NCI-H1105 treated with DMSO at 0.1 percent for 48 hours (cell line): ENCODE measurements around the gene SYVN1.
"Not testable (repeated sequence)": the region's sequence is repeated elsewhere in the genome, so short reads cannot be mapped to it uniquely, and the experiment has no call there.

Source experiments
- DNase-seq: peaks from one replicate; lab custom pipeline; 2025; lab: John Stamatoyannopoulos, UW

Gene SYVN1

DNA sequence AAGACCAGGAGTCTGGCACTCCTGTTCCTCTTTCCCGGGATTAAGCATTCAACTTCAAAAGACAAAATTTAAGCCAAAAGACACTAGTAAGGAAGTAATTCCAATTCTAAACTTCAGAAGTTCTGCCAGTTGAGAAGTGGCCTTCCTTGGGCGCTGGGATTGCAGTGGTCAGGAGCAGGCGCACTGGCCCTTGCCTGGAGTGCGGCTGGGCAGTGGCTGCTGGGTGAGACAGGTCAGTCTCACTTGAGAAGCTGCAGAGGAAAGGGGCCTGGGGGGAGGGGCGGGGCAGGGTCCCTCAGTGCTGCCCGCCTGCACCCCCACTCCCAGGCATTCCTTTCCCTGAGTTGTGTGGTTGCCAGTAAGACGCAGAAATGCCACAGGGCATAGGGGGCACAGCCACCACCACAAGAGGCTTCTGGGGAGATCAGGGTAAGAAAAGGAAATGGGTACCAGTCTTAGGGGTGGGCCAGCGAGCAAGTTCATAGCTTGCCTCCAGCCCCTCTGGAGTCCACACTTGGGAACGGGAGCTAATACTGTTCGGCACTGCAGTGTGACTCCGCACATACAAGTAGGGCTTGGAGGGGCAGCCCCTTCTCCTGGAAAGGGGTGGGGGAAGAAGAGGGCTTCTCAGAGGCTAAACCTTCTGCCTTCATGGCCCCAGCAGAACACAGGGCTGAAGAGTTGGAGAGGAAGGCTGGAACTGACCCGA, 6.7 kb downstream of the SYVN1 start:
- no peak for DNase-seq

DNA sequence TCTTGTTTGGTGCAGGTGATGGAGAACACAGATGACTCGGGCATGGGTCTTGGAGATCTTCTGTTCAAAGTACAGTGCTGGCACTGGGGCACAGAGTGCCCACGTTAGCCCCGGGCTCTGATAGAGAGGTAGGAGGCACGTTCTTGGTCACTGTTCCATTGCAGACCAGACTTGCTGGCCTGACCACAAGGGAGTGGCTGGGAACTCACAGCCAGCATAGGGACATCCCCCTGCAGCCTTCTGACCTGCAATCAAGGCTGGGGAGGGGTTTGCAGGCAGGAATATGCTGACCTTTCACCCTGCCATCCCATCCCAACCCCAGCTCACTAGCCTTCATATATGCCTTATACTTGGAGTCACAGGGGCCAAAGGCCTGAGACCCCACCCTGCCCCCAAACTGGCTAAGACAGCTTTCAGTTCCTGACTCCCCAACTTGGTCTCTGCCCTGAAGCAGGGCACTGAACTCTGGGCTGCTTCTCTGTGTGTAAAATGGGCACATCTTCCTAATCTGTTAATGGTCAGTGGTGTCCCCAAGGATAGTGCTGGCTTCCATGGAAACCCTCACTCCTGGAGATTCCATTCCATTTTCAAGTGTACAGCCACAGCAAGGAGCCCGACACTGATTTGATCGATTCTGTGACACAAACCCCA, 7.6 kb downstream of the SYVN1 start:
- DNase-seq = no peak

- no peak for DNase-seq
Measured at GRCh38 chr11:65125197-65126056, 8.9 kb downstream of the SYVN1 start.

- no peak for DNase-seq
Measured at GRCh38 chr11:65124480-65125196, 9.7 kb downstream of the SYVN1 start.

- DNase-seq = peak; percentile 99
Measured at GRCh38 chr11:65121865-65122696, 12.2 kb downstream of the SYVN1 start, which contains the start of the genes FAU and MRPL49. TSS of gene FAU (minus strand) at chr11:65122134. CDS start at chr11:65121813, 321 bp downstream. TSS of gene MRPL49 (plus strand) at chr11:65122321. CDS start at chr11:65122347, 26 bp downstream.

GRCh38 chr11:65121447-65121864, 12.9 kb downstream of the SYVN1 start:
- DNase-seq = no peak

DNA sequence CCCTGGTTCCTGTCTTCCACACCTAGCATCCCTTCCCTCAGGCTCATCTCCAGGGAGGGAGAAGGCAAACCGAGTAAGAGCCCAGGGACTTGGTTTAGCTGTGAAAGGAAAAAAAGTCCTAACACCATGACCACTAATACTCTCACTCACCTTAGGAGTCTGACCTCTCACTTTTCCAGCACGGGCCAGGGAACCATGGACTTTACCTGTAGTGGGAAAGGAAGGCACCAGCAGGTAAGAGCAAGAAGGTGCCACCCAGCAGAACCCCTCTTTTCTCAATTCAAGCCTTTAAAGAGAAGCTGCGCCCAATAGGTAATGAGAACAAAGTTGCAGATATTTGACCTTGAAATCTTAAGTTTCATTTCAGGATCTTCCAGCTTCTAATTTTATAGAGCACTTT, 13.5 kb downstream of the SYVN1 start:
- no peak for DNase-seq

DNA sequence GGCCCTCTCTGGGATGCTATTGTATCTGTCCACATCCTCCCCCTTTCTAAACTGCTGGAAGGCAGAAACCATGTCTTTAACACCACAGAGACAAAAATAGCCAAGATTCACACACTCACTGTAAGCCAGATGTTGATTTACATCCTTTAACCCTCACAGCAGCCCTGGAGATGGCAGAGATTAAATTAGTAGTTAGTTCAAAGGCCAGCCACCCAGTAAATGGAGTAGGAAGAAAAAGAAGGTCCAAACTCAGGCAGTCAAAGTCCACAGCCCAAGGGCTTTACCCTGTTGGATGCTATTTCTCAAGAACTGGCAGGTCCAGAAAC, 14.7 kb downstream of the SYVN1 start:
- no peak for DNase-seq

- not testable (repeated sequence) for DNase-seq
Measured at GRCh38 chr11:65118891-65119669, 15.2 kb downstream of the SYVN1 start.

DNA sequence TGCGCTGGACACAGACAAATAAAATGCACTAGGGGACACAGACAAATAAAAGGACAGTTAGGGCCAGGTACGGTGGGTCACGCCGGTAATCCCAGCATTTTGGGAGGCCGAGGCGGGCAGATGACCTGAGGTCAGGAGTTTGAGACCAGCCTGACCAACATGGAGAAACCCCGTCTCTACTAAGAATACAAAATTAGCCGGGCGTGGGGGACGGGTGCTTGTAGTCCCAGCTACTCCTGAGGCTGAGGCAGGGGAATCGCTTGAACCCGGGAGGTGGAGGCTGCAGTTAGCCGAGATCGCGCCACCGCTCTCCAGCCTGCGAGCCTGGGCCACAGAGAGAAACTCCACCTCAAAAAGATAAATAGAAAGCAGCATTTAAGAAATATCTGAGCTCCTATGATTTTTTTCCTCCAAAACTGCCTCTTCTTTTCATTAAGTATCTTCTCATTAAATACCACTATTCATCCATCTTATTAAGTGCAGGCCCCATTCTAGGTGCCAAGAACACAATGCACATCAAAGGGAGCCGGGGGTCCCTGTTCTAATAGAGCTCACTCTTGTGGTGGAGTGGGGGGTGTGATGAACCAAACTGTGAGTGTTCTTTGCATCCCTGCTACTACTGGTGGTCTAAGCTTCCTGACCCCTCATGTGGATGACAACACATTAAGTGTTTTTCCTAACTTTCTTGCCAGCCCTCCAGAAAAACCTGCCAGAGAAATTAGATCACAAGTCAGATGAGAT, 16.1 kb downstream of the SYVN1 start:
- no peak for DNase-seq

GRCh38 chr11:65117206-65118096, 16.9 kb downstream of the SYVN1 start, which contains the start of gene ZNHIT2:
TSS of gene ZNHIT2 (minus strand) at chr11:65117701. CDS start at chr11:65117653, 48 bp downstream.
- peak; percentile 98 for DNase-seq

DNA sequence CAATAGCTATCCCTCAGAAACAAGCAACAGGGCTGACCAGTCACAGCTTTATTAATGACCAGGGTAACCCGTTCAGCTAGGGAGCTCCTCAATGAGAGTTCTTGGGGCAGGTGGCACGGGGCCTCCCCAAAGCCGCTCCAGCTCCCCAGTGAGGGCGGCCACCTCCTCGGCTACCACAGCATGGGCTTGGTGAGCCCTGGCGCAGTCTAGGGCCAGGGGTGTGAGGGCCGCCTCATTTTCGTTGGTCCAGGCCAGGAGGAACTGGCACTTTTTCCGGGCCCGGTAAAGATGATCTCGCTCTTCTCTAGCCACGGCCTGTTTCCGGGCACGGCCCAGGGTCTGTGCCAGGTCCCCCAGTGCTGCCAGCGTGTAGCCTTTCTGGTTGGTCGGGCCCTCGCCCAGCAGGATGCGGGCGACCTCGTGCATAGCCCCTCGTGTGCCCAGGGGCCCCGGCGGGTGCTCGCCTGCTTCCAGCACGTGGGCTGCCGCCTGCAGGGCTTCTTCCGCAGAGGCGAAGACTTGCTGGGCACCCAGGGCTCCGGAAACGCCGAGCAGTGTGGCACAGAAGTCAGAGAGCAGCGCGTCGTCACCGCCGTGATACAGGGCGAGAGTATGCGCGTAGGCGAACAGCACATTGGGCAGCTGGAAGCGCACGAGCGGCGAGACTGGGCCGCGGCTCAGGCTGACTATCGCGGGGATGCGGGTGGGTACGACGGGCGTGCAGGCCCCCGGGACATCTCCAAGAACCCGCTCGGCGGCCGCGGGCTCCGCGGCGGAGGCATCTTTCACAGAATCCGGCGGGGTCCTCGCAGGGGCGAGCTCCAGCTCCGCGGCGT, 17.7 kb downstream of the SYVN1 start:
- DNase-seq = peak; percentile 7

DNA sequence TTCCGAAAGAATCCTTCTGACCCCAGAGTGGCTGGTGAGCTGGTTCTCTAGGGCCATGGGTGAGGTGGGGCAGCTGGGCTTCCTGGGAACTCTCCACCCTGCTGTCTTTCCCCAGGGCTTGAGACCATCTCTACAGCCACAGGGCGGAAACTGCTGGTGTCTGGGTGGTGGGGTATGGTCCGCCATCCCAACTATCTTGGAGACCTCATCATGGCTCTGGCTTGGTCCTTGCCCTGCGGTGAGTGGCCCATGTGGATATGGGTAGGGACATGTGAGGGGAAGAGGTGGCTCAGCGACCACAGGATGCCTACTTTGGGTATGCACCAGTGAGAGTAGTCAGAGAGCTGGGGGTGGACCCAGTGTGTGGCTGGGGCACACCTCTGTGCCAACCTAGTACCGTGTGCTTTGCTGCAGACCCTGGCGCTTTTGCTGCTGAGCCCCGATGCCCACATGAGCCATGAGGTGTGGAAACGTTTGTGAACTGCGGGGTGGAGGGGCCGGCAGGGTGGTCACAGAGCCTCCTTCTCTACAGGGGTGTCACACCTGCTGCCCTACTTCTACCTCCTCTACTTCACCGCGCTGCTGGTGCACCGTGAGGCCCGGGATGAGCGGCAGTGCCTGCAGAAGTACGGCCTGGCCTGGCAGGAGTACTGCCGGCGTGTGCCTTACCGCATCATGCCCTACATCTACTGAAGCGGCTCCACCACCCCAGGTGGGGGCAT, 18.8 kb downstream of the SYVN1 start:
- no peak for DNase-seq

- no peak for DNase-seq
Measured at GRCh38 chr11:65114538-65115171, 19.7 kb downstream of the SYVN1 start.

GRCh38 chr11:65113839-65114238, 20.5 kb downstream of the SYVN1 start:
- DNase-seq = no peak

DNA sequence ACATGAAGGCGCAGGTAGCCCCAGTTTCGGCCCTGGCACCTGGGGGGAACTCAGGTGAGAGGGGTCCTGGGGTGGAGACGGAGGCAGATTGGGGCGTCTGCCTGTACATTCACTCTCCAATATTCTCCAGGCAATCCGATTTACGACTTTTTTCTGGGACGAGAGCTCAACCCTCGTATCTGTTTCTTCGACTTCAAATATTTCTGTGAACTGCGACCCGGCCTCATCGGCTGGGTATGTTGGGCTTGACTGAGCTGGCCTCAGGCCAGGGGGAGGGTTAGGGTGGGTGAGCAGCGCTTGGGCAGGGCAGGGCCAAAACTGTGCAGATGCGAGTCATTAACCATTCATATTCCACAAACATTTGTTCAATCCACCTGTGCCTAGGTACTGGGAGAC, 21.0 kb downstream of the SYVN1 start:
- peak; percentile 41 for DNase-seq
